D721Med (cell line): Measurements from ENCODE around the gene SLC27A1.

Experiments used
- DNase-seq: peaks from one replicate; pipeline ENCODE4 v3.0.0; 2011; ENCODE audit warnings: low spot score; ENCODE audit not compliant: insufficient read length
- FAIRE-seq: peaks from 2 replicates; lab custom pipeline; 2011; peaks lifted over from hg19 to GRCh38; lab: Jason Lieb, UNC
- CTCF ChIP-seq: IDR thresholded peaks from 2 replicates; pipeline ENCODE4 v1.5.1; 2012; ENCODE audit warnings: mild to moderate bottlenecking, control low read depth; ENCODE audit not compliant: insufficient read depth; ENCODE audit errors: missing control alignments

The SLC27A1 gene

GRCh38 chr19:17457616-17458015 is 12.7 kb upstream of the SLC27A1 start:
- FAIRE-seq = no peak
- no peak for TF ChIP-seq CTCF

GRCh38 chr19:17458970-17459369 is 11.4 kb upstream of the SLC27A1 start:
- FAIRE-seq (no peak), DNase-seq (no peak)
- TF ChIP-seq CTCF = no peak

More at GRCh38 chr19:17457616-17458015, 12.7 kb upstream of the SLC27A1 start:
- DNase-seq = no peak

DNA sequence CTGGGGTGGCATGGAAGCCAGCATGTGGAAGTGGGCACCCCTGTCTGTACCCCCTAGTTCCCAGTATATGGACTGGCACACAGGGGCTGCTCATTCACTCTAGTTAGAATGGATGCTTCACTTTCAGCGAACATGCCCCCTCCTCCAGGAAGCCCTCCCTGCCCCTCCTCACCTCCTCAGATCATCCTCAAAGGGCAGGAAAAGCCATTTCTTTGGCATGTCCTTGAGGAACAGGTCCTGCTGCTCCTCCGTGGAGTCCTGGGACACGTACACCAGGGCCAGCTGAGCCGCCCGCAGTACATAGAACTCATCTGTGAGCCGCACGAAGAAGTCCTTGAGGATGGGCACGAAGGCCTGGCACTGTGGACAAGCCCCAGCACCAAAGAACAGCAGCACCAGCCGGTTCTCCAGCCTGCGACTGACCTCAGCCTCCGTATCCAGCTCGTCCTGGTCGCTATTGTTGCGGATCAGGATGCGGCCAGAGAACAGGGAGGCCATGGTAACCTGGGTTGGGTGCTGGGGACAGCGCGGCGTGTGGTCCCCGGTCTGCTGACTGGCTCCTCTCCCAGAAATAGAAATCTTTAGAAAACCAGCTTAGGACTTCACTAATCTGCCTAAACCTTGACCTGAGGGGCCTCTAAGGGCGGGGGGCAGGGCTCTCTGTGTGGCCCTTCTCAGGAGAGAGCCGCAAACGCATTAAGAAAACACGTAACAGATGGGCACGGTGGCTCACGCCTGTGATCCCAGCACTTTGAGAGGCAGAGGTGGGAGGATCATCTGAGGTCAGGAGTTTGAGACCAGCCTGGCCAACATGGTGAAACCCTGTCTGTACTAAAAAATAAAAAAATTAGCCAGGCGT is 9.7 kb upstream of the SLC27A1 start, which contains the start of gene NXNL1:
Gene NXNL1, minus strand, starts transcription at position 555 of the 859 bp plus-strand sequence. Its CDS starts 57 bp downstream, at position 498.
- FAIRE-seq (no peak), DNase-seq (no peak)
- no peak for TF ChIP-seq CTCF

- TF ChIP-seq CTCF = no peak
- FAIRE-seq = no peak
- no peak for DNase-seq
Measured at GRCh38 chr19:17466487-17466850, 3.9 kb upstream of the SLC27A1 start.

DNA sequence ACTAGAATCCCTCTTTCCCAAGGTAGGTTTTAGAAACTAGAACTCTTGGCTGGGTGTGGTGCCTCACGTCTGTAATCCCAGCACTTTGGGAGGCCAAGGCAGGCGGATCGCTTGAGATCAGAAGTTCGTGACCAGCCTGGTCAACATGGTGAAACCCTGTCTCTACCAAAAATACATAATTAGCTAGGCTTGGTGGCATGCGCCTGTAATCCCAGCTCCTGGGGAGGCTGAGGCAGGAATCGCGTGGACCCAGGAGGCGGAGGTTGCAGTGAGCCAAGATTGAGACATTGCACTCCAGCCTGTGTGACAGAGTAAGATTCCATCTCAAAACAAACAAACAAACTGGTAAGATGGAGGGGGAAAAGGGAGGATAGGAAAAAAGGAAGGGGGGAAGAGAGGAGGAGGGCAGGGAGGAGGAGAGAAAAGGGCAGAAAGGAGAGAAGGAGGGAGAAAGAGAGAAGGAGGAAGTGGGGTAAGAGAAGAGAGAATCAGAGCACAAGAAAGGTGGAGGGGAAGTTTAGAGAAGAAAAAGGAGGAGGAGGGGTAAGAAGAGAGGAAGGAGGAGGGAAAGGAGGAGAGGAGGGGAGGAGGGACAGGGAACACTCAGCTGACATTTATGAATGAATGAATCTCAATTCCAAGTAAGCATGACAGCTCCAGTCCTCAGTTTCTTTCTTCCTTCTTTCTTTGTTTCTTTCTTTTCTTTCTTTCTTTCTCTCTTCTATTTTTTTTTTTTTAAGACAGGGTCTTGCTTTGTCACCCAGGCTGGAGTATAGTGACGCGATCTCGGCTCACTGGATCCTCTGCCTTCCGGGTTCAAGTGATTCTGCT is 2.6 kb upstream of the SLC27A1 start:
- no peak for FAIRE-seq
- DNase-seq = no peak
- TF ChIP-seq CTCF = no peak

DNA sequence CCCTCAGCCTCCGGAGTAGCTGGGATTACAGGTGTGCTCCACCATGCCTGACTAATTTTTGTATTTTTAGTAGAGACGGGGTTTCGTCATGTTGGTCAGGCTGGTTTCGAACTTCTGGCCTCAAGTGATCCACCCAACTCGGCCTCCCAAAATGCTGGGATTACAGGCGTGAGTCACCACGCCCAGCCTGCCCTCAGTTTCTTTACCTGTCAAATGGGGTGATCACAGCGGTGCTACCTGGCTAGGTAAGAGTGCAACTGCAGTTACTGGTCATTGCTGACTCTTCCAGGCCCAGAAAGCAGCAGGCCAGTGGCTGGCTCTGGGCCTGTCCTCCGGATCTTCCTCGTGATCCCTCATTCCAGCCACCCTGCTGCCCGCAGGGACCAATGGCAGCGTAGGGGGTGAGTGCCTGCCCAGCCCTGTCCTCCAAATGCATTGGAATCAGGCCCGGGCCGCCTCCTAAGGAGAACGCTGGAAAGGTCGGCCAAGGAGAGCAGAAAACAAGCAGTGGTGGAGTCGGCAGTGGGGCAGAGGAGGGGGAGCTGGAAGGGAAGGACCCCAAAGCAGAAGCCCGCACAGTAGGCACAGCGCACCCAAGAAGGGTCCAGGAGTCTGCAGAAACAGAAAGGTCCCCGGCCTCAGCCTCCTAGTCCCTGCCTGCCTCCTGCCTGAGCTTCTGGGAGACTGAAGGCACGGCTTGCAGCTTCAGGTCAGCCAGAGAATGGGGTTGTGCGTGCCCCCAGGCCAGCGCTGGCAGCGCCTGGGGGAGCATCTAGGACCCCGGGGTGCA is 1.8 kb upstream of the SLC27A1 start:
- TF ChIP-seq CTCF = no peak
- FAIRE-seq (no peak), DNase-seq (no peak)
